Progenitor cell of endocrine pancreas (in vitro differentiated cells): Measurements from ENCODE around the gene ENKUR. TPM values are rescaled to one million over a fixed set of nuclear protein-coding genes. Genes with fewer than 3 reads are reported as not detected.

Experiments
- DNase-seq: peaks from one replicate; pipeline ENCODE4 v3.0.0; 2021; ENCODE audit warnings: low spot score; ENCODE audit not compliant: unreplicated experiment
- H3K27ac Mint-ChIP-seq: 2 replicates; pipeline ENCODE4 v1.8.0; 2021; ENCODE audit warnings: mild to moderate bottlenecking, moderate library complexity, mixed read lengths
- H3K27me3 Mint-ChIP-seq: 2 replicates; pipeline ENCODE4 v1.8.0; 2021; ENCODE audit warnings: mixed read lengths
- H3K36me3 Mint-ChIP-seq: 2 replicates; pipeline ENCODE4 v1.8.0; 2022; ENCODE audit warnings: mixed read lengths; ENCODE audit not compliant: insufficient read depth
- H3K4me1 Mint-ChIP-seq: 2 replicates; pipeline ENCODE4 v1.8.0; 2021; ENCODE audit warnings: low read depth, mixed read lengths
- H3K4me3 Mint-ChIP-seq: 2 replicates; pipeline ENCODE4 v1.8.0; 2021; ENCODE audit warnings: low read depth, mild to moderate bottlenecking, moderate library complexity, mixed read lengths
- H3K9me3 Mint-ChIP-seq: 2 replicates; pipeline ENCODE4 v1.8.0; 2021; ENCODE audit warnings: low read depth, mixed read lengths
- CTCF ChIP-seq: fragments of 200-600 bp; sonication (generic); IDR thresholded peaks from one replicate; pipeline ENCODE4 v1.5.0; 2021; ENCODE audit warnings: antibody characterized with exemption, mild to moderate bottlenecking; ENCODE audit not compliant: unreplicated experiment
- total RNA-seq: library from RNA; stranded (reverse); gene quantifications from 2 replicates; pipeline ENCODE4 v1.2.1, GENCODE V29; 2021

The ENKUR gene
- total RNA-seq, 1 donor from 2014 or later: 0.46 TPM

- Mint-ChIP-seq H3K9me3 (no peaks in the 10 kb centered on the region), H3K27ac (peak overlapping the region; percentile 50), H3K27me3 (peaks cover 2% of the 10 kb centered on the region)
These were observed 26.9 kb downstream of the ENKUR start for GRCh38 chr10:24988831-24989640.

GRCh38 chr10:24984906-24985305 lies 31.1 kb downstream of the ENKUR start:
- no peaks in the 10 kb centered on the region for H3K4me1 Mint-ChIP-seq
- TF ChIP-seq CTCF: no peak
- no peaks in the 10 kb centered on the region for H3K27me3 Mint-ChIP-seq
- no peak for DNase-seq
- H3K36me3 Mint-ChIP-seq: no peaks in the 10 kb centered on the region
- H3K27ac Mint-ChIP-seq: no peak overlapping the region
- no peak overlapping the region for H3K4me3 Mint-ChIP-seq
- no peaks in the 10 kb centered on the region for H3K9me3 Mint-ChIP-seq

More at GRCh38 chr10:24988831-24989640, 26.9 kb downstream of the ENKUR start:
- no peak for DNase-seq
- peaks cover 1% of the 10 kb centered on the region for H3K4me1 Mint-ChIP-seq
- H3K36me3 Mint-ChIP-seq: no peaks in the 10 kb centered on the region
- no peak overlapping the region for H3K4me3 Mint-ChIP-seq
- no peak for TF ChIP-seq CTCF

GRCh38 chr10:24983946-24984345 lies 32.0 kb downstream of the ENKUR start:
- Mint-ChIP-seq H3K27me3 (peaks cover 1% of the 10 kb centered on the region), H3K4me3 (no peak overlapping the region), H3K27ac (no peak overlapping the region), H3K9me3 (no peaks in the 10 kb centered on the region), H3K36me3 (no peaks in the 10 kb centered on the region), H3K4me1 (no peaks in the 10 kb centered on the region)
- TF ChIP-seq CTCF: no peak
- no peak for DNase-seq

GRCh38 chr10:24983130-24983529 lies 32.8 kb downstream of the ENKUR start:
- TF ChIP-seq CTCF: no peak
- H3K4me3 Mint-ChIP-seq: no peak overlapping the region
- H3K9me3 Mint-ChIP-seq: no peaks in the 10 kb centered on the region
- DNase-seq: no peak
- H3K36me3 Mint-ChIP-seq: no peaks in the 10 kb centered on the region
- H3K4me1 Mint-ChIP-seq: no peaks in the 10 kb centered on the region
- no peak overlapping the region for H3K27ac Mint-ChIP-seq
- H3K27me3 Mint-ChIP-seq: peaks cover 2% of the 10 kb centered on the region

GRCh38 chr10:24982319-24983112 lies 33.4 kb downstream of the ENKUR start:
- H3K27ac Mint-ChIP-seq: no peak overlapping the region
- H3K36me3 Mint-ChIP-seq: no peaks in the 10 kb centered on the region
- no peaks in the 10 kb centered on the region for H3K9me3 Mint-ChIP-seq
- no peak overlapping the region for H3K4me3 Mint-ChIP-seq
- TF ChIP-seq CTCF: no peak
- H3K27me3 Mint-ChIP-seq: peaks cover 2% of the 10 kb centered on the region
- no peaks in the 10 kb centered on the region for H3K4me1 Mint-ChIP-seq
- no peak for DNase-seq
